DMS53 treated with DMSO at 0.1 percent for 48 hours (cell line): ENCODE measurements around the gene CCDC33.
A peak's percentile ranks its signal among the peaks of the same experiment; 100 is the strongest.

Experiments
- DNase-seq: peaks from one replicate; lab custom pipeline; 2025; ENCODE audit not compliant: unreplicated experiment; lab: John Stamatoyannopoulos, UW

The CCDC33 gene

DNA sequence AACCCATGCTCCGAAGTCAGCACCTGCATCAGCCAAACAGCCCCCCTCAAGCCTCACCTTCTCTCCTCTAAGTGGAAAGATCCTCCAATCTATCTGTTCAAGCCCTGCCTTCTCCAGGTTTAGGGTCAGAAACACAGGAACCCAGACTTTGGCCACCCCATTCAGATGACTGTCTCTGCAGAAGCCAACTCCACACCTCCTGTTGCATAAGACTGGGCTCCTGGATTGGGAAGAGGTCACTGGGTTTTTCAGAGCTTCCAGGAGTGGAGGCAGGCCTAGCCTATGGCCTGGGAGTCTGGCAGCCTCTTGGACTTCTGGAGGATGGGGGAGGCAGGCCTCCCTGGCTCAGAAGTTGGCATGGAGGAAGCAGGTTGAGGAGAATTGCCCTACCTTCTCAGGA, 21.5 kb downstream of the CCDC33 start:
- no peak for DNase-seq

DNA sequence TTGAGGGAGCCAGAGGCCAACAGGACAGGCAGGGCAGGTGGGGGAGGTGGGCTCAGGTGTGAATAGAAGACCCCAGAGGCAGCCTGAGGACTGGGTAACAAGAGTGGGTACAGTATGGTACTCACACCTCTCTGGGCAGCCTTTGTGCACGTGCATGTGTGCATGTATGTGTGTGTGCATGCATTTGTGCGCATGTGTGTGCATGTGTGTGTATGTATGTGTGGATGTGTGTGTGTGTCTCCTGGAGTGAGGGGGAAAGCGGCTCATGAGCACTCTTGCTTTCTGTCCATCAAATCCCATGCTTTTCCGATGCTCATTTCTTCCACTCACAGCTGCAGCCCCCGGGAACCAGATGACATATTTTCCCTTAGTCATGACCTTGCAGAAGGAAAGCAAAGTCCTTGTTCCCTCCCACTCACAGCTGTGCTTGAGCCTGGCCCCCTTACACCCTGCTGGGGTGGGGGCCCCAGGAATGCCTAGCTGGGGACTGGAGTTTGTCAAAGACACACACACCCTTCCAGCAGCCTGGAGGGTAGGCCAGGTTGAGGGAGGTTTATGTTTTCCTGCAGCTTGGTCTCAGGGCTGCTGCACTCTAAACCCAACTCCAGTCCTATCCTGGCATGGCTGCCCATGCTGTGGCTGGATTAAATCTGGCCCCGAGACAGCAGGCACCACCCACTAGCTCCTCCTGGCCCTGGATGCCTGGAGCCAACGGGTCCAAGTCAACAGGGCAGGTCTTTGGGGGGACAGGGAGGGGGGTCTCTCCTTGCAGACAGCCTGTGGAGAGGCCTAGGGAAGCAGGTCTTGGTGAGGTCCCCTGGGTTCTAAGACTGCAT, 22.5 kb downstream of the CCDC33 start:
- no peak for DNase-seq

DNA sequence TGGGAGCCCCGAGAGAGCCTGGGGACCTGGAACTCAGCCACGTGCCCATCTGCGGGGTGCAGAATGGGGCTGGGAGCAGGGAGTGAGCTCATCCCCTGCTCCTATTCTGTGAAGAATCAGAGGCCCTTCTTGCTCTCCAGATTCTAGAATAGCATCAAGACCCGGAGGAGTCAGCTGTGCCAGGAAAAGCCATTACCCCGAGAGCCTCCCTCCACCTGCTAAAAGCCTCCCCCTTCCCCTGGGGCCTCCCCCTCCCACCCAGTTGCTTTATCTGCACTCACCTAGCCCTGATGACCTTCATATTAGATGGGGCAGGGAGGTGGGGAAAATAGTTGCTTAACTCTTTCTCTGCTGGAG, 23.1 kb downstream of the CCDC33 start:
- no peak for DNase-seq

GRCh38 chr15:74259821-74260607, 23.9 kb downstream of the CCDC33 start:
- no peak for DNase-seq

DNA sequence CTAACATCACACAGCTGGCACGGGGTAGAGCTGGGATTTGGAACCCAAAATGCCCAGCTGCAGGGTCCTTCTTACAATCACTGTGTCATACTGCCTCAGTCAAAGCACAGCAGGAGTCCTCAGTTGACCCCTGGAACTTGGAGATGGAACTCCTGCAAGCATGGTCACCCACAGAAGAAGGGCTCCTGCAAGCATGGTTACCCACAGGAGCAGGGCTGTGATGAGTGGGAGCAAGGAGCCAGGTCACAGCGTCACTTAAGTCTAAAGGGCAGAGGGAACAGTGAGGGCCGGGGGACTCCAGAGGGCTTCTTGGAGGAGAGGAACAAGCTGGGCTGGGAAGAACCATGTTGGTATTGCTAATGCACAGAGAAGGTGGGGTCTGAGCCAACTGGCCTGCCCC, 24.9 kb downstream of the CCDC33 start:
- no peak for DNase-seq

DNA sequence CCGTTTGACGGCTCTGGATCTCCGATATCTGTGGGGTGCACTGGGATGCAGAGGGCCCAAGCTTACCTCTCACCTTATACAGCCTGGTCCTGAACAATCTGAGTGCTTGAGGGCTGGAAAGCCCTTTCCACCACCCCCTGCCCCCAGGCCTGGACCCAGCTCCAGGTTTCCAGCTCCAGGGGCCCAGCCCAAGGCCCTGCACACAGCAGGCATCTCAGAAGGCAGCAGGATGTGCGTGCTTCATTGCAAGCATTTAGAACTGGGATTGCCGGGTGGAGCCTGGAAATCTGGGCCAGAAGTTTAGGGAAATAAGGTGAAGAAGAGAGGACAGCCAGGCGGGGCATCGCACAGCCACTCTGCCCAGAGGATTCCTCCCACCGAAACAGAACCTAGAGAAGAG, 25.6 kb downstream of the CCDC33 start:
- no peak for DNase-seq

GRCh38 chr15:74262151-74262550, 26.0 kb downstream of the CCDC33 start:
- no peak for DNase-seq

GRCh38 chr15:74262625-74263024, 26.5 kb downstream of the CCDC33 start:
- DNase-seq = no peak

DNA sequence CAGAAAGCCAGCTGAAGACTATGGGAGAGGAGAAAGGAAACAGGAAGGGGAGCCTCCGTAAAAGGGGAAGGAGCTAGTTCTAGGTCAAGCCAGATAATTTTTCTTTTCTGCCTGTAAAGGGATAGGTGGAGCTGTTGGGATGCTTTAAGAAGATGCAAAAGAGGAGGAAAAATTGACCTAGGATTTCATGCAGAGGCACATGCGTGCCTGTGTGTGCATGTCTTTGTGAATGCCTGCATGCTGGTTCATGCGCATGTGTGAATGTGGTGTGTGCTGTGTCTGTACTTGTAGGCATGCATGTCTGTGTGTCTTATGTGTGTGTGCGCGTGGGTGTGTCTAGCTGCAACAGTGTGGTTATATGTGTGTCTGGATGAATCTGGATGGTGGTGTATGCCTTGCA, 27.3 kb downstream of the CCDC33 start:
- no peak for DNase-seq

DNA sequence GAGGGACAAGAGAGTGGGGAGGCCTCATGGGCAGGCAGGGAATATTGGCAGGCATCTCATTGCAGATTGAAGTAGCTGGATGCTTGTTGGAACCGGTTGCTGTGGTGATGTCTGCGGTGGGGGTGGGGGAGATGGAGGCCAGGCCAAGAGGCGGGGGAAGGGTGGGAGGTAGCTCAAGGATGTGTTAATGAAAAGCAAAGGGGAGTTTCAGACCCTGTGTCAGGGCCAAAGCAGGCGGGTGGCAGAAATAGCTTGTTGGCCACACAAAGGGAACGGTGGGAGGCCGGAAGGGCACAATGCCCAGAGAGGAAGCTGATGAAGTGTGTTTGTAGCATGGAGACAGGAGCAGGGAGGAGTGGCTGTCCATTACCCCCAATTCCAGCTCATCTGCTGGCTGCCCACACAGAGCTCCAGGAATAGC, 28.0 kb downstream of the CCDC33 start:
- DNase-seq = no peak

- DNase-seq = no peak
Measured at GRCh38 chr15:74265046-74265639, 29.0 kb downstream of the CCDC33 start.

GRCh38 chr15:74268020-74268419, 31.9 kb downstream of the CCDC33 start:
- DNase-seq = no peak

DNA sequence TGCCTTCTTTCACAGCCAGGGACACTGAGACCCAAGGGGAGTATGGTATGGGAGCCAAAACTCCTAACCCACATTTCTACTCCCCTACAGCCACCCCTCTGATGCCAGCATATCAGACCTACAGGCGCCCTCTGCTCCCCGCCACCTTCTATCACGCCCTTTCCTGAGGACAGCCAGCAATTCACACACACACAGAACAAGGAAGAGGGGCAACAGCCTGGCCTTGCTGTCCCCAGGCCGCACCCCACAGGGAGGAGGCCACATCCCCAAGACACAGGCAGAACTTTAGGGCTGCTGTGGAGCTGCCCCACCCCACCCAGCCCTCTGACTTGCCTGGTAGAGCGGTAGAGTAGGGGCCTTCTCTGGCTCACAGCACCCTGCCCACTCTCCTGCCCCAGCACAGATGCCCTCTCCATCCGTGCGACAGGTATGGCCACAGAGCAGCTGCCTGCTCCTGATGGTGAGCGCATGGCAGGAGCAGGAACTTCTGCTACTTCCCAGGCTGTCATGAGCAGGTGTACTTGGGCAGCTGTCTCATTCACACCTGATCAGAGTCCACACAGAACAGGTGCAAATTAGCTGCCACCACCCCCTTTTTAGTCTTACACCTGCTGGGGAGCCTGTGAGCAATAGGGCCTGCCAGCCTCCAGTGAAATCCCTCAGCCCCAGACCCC, 33.4 kb downstream of the CCDC33 start:
- peak; percentile 80 for DNase-seq

- no peak for DNase-seq
Measured at GRCh38 chr15:74270155-74270554, 34.0 kb downstream of the CCDC33 start.

DNA sequence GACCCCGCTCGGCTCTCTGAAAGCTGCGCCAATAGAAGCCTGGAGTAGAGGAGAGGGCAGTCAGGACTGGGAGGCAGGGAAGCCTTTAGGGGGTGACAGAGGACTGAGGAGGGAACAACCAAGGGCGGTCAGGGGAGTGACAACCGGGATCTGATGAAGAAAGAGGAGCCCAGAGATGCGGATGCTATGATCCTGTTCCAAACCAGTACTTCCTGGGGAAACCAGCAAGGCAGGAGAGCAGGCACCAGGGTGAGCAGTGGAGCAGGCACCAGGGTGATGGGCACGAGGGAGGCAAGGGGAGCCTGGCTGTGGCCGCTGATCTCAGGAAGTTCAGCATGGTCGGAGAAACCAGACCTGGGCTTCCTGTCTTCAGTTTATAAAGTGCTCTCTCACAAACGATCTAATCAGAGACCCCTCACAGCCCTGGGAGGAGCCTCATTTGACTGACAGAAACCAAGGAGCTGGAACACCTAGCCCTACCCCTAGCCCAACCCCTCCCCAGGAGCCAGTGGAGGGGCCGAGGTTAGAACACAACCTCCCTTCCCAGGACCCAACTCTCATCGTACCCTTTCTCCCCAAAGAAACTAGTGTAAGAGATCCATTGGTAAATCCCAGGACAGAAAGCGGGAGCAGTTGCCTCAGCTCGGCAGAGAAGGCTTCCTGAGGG, 34.9 kb downstream of the CCDC33 start:
- DNase-seq = no peak

DNA sequence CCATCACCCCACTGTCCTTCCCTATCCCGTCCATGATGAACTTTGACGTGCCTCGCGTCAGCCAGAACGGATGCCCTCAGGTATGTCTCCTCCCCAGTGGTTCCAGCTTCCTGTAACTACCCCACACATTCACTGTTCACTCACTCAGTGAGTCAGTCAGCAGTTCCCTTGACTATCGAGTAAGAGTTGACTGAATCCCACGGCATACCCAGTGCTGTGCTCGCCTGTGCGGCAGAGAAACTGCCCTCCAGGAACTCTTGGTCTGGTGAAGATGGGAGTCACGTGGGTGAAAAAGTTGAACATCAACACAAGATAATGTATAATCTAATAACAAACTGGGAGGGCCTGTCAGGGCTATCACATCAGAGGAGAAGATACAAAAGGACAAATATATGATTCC, 36.7 kb downstream of the CCDC33 start:
- no peak for DNase-seq

DNA sequence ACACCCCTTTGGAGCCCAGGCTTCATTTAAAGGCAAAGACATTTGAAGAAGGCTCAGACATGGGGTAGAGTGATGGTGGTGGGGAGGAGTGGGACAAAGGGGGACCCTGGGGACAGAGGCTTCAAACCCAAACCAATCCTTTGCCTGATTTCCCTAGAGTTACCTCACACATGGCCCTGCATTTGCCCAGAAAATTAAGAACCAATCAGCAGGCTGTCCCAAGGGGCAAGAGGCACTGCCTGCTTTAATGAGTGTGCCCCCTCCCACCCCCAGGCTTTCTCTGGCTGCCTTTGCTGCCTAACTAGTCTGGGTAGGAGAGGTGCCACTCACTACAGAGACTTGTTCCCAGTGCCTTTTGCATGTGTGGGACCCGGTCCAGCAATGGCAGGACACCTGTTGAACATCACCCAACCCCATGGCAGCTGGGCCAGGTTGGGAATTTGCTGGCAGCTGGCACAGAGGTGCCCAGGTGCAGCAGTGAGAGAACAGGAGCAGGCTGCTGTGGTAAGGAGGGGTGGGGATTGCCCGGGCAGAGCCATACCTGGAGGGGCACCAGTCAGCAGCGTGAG, 38.4 kb downstream of the CCDC33 start:
- no peak for DNase-seq

DNA sequence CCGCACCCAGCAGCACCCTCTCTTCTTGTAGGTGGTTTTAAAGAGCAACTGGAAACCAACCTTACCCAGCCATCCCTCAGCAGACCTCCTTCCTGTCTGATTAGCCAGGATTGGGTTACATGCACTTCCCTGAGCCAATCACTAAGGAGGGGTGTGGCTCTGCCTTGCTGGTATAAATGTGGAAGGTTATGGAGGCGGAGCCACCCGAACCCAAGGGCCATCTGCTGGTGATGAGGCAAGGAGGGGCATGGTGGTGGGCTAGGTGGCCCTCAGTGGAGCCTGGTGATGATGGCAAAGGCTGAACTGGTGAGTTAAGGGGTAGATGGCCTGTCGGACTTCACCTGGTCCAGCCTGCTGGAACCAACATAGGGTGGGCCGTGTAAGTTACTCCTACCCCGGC, 39.8 kb downstream of the CCDC33 start:
- no peak for DNase-seq

GRCh38 chr15:74276560-74276959, 40.4 kb downstream of the CCDC33 start:
- no peak for DNase-seq

- DNase-seq = no peak
Measured at GRCh38 chr15:74277242-74277810, 41.2 kb downstream of the CCDC33 start.
